ENCODE measurements around the gene STAU1.
A peak's percentile ranks its signal among the peaks of the same experiment; 100 is the strongest.

STAU1 gene

GRCh38 chr20:49167811-49168507 is 20.2 kb downstream of the STAU1 start:
- H3K27me3 ChIP-seq (ENCODE audit: insufficient read depth, low read depth), result no peaks in the 10 kb centered on the region
- no peak overlapping the region for H3K9ac ChIP-seq
- TF ChIP-seq CTCF (conservative IDR thresholded peaks at IDR 0.05; ENCODE audit: low read depth, low read length), result no peak
- no peak overlapping the region for H2AFZ ChIP-seq (ENCODE audit: low read depth)
- H3K79me2 ChIP-seq (ENCODE audit: insufficient read depth, low read depth), result peaks cover 28% of the 10 kb centered on the region; the same call in 1 of the 2 replicates
- no peaks in the 10 kb centered on the region; the same call in 1 of the 2 replicates for H3K36me3 ChIP-seq (ENCODE audit: insufficient read depth)
- H3K4me2 ChIP-seq, result peak overlapping the region; percentile 44; the same call in 1 of the 2 replicates
- H4K20me1 ChIP-seq (ENCODE audit: insufficient read depth), result 0 out of 2 replicates have a peak, but pooled peaks cover 3% of the 10 kb centered on the region
- H3K4me3 ChIP-seq (IDR thresholded peaks at IDR 0.05; ENCODE audit: insufficient read depth, low read depth, low read length), result no peak overlapping the region
- H3K4me1 ChIP-seq (ENCODE audit: low read depth, poor library complexity, severe bottlenecking), result peaks cover 35% of the 10 kb centered on the region
- no peak overlapping the region; the same call in 1 of the 2 replicates for H3K27ac ChIP-seq

GRCh38 chr20:49166534-49167449 is 21.3 kb downstream of the STAU1 start:
- TF ChIP-seq CTCF (conservative IDR thresholded peaks at IDR 0.05; ENCODE audit: low read depth, low read length), result no peak
- no peaks in the 10 kb centered on the region for H3K27me3 ChIP-seq (ENCODE audit: insufficient read depth, low read depth)
- peaks cover 35% of the 10 kb centered on the region for H3K4me1 ChIP-seq (ENCODE audit: low read depth, poor library complexity, severe bottlenecking)
- no peaks in the 10 kb centered on the region; the same call in 1 of the 2 replicates for H3K36me3 ChIP-seq (ENCODE audit: insufficient read depth)
- H3K79me2 ChIP-seq (ENCODE audit: insufficient read depth, low read depth), result peaks cover 20% of the 10 kb centered on the region; the same call in 1 of the 2 replicates
- H3K9ac ChIP-seq, result no peak overlapping the region
- H3K4me3 ChIP-seq (IDR thresholded peaks at IDR 0.05; ENCODE audit: insufficient read depth, low read depth, low read length), result no peak overlapping the region
- H3K4me2 ChIP-seq, result peak overlapping the region; percentile 44
- peak overlapping the region; percentile 14; the same call in 1 of the 2 replicates for H3K27ac ChIP-seq
- 0 out of 2 replicates have a peak, but pooled peaks cover 3% of the 10 kb centered on the region for H4K20me1 ChIP-seq (ENCODE audit: insufficient read depth)
- H2AFZ ChIP-seq (ENCODE audit: low read depth), result no peak overlapping the region

GRCh38 chr20:49165611-49166010 is 22.5 kb downstream of the STAU1 start:
- no peak overlapping the region for H3K9ac ChIP-seq
- TF ChIP-seq CTCF (conservative IDR thresholded peaks at IDR 0.05; ENCODE audit: low read depth, low read length), result no peak
- no peaks in the 10 kb centered on the region for H3K36me3 ChIP-seq (ENCODE audit: insufficient read depth)
- H3K79me2 ChIP-seq (ENCODE audit: insufficient read depth, low read depth), result peaks cover 13% of the 10 kb centered on the region; the same call in 1 of the 2 replicates
- H3K27ac ChIP-seq, result no peak overlapping the region
- H4K20me1 ChIP-seq (ENCODE audit: insufficient read depth), result no peaks in the 10 kb centered on the region
- H3K4me2 ChIP-seq, result no peak overlapping the region
- H3K27me3 ChIP-seq (ENCODE audit: insufficient read depth, low read depth), result no peaks in the 10 kb centered on the region
- H2AFZ ChIP-seq (ENCODE audit: low read depth), result no peak overlapping the region
- no peak overlapping the region for H3K4me3 ChIP-seq (IDR thresholded peaks at IDR 0.05; ENCODE audit: insufficient read depth, low read depth, low read length)
- peaks cover 35% of the 10 kb centered on the region for H3K4me1 ChIP-seq (ENCODE audit: low read depth, poor library complexity, severe bottlenecking)

- Histone ChIP-seq H3K36me3 (ENCODE audit: insufficient read depth) (no peaks in the 10 kb centered on the region), H3K4me3 (IDR thresholded peaks at IDR 0.05; ENCODE audit: insufficient read depth, low read depth, low read length) (no peak overlapping the region), H3K27ac (no peak overlapping the region), H2AFZ (ENCODE audit: low read depth) (no peak overlapping the region), H3K79me2 (ENCODE audit: insufficient read depth, low read depth) (peaks cover 8% of the 10 kb centered on the region; the same call in 1 of the 2 replicates), H3K4me1 (ENCODE audit: low read depth, poor library complexity, severe bottlenecking) (peaks cover 29% of the 10 kb centered on the region), H4K20me1 (ENCODE audit: insufficient read depth) (no peaks in the 10 kb centered on the region), H3K27me3 (ENCODE audit: insufficient read depth, low read depth) (no peaks in the 10 kb centered on the region), H3K9ac (no peak overlapping the region), H3K4me2 (no peak overlapping the region)
- no peak for TF ChIP-seq CTCF (conservative IDR thresholded peaks at IDR 0.05; ENCODE audit: low read depth, low read length)
Measured at GRCh38 chr20:49163696-49164095, 24.4 kb downstream of the STAU1 start.
